A549 (cell line): ENCODE data around the gene CSRNP2. TPM values are rescaled to one million over a fixed set of nuclear protein-coding genes. Genes with fewer than 3 reads are reported as not detected.

ENCODE experiments used
- ATAC-seq, 2 experiments: fragments of 200-7000 bp in 1 of 2; fragments of >200 bp in 1 of 2; cut with Nextera tagmentation in 1 of 2; cut with Tn5 transposase in 1 of 2; 3 replicates each; pipeline versions ENCODE4 v1.8.0 to v1.9.1; 2018 to 2020; ENCODE audit warnings: mild to moderate bottlenecking in 1 of 2, moderate library complexity in 1 of 2
- CTCF ChIA-PET: fragments of 300-600 bp; sonication (Branson Sonifier 250); formaldehyde crosslinking; extraction: SDS; loops from one replicate; lab custom pipeline; 2021; ENCODE audit warnings: antibody characterized with exemption, inconsistent platforms; lab: Yijun Ruan, JAX
- POLR2A ChIA-PET: fragments of 350-600 bp; formaldehyde crosslinking; extraction: SDS; loops from one replicate; lab custom pipeline; 2021; ENCODE audit warnings: antibody characterized with exemption, inconsistent platforms; lab: Yijun Ruan, JAX
- DNase-seq, 2 experiments: peaks; one replicate each; pipeline versions ENCODE4 v3.0.0 to v3.0.0-alpha.2; 2011 to 2016; ENCODE audit warnings: low read depth in 1 of 2, low spot score in 1 of 2
- FAIRE-seq: peaks from 2 replicates; lab custom pipeline; 2011; peaks lifted over from hg19 to GRCh38; lab: Jason Lieb, UNC
- H3K27ac ChIP-seq, 2 experiments: fragments of >200 bp; sonication (Bioruptor Twin); formaldehyde crosslinking; 3 replicates each; pipeline ENCODE4 v1.5.1; 2016 to 2017
- H3K4me1 ChIP-seq: fragments of >200 bp; sonication (Bioruptor Twin); formaldehyde crosslinking; 3 replicates; pipeline ENCODE4 v1.6.1; 2016
- H3K4me2 ChIP-seq: fragments of >200 bp; sonication (Bioruptor Twin); formaldehyde crosslinking; 3 replicates; pipeline ENCODE4 v1.6.1; 2016
- H3K4me3 ChIP-seq: fragments of >200 bp; sonication (Bioruptor Twin); formaldehyde crosslinking; 3 replicates; pipeline ENCODE4 v1.5.1; 2016
- H3K9me3 ChIP-seq: fragments of >200 bp; sonication (Bioruptor Twin); formaldehyde crosslinking; 3 replicates; pipeline ENCODE4 v1.6.1; 2016
- CEBPB ChIP-seq, 2 experiments: fragments of >200 bp in 1 of 2; sonication (Bioruptor Twin) in 1 of 2; formaldehyde crosslinking in 1 of 2; IDR thresholded peaks; 2 replicates each; pipeline ENCODE4 v1.6.1; 2012 to 2016
- CTCF ChIP-seq: fragments of >200 bp; sonication (Bioruptor Twin); formaldehyde crosslinking; IDR thresholded peaks from 3 replicates; pipeline ENCODE4 v1.5.1; 2016
- EHF ChIP-seq: fragments of 250-450 bp; sonication (Bioruptor Pico); IDR thresholded peaks from 2 replicates; pipeline ENCODE4 v1.5.0; 2020; ENCODE audit warnings: mild to moderate bottlenecking
- FOSL2 ChIP-seq, 2 experiments: fragments of 450-650 bp in 1 of 2; fragments of >200 bp in 1 of 2; sonication (Bioruptor Twin) in 1 of 2; formaldehyde crosslinking; IDR thresholded peaks; 2 replicates each; pipeline versions ENCODE4 v1.5.0 to v1.6.1; 2016 to 2020; ENCODE audit warnings: mild to moderate bottlenecking in 1 of 2, moderate library complexity in 1 of 2
- GATA3 ChIP-seq: IDR thresholded peaks from 2 replicates; pipeline ENCODE4 v1.6.1; 2012; ENCODE audit warnings: borderline replicate concordance
- HDAC2 ChIP-seq: fragments of 200-600 bp; sonication (generic); IDR thresholded peaks from 2 replicates; pipeline ENCODE4 v1.6.1; 2016
- HES2 ChIP-seq: fragments of >200 bp; sonication (Bioruptor Twin); formaldehyde crosslinking; IDR thresholded peaks from 2 replicates; pipeline ENCODE4 v1.6.1; 2016
- HMGXB4 ChIP-seq: fragments of 250-450 bp; sonication (Bioruptor Pico); IDR thresholded peaks from 2 replicates; pipeline ENCODE4 v1.5.0; 2021; ENCODE audit warnings: mild to moderate bottlenecking, moderate library complexity, borderline replicate concordance
- HOXB5 ChIP-seq: fragments of 250-450 bp; sonication (Bioruptor Pico); IDR thresholded peaks from 2 replicates; pipeline ENCODE4 v1.5.0; 2020; ENCODE audit warnings: mild to moderate bottlenecking, moderate library complexity
- MAZ ChIP-seq: fragments of 150-350 bp; IDR thresholded peaks from 2 replicates; pipeline ENCODE4 v1.6.1; 2014; ENCODE audit warnings: antibody characterized with exemption, low read depth, low read length, borderline replicate concordance
- NFE2L2 ChIP-seq: fragments of 150-350 bp; conservative IDR thresholded peaks from 2 replicates; pipeline ENCODE4 v1.6.1; 2014; ENCODE audit warnings: low read length
- NPAS2 ChIP-seq: fragments of 250-450 bp; sonication (Bioruptor Pico); IDR thresholded peaks from 2 replicates; pipeline ENCODE4 v1.8.0; 2022; ENCODE audit warnings: mild to moderate bottlenecking, moderate library complexity, borderline replicate concordance
- PHF8 ChIP-seq: fragments of 200-600 bp; sonication (generic); IDR thresholded peaks from 2 replicates; pipeline ENCODE4 v1.6.1; 2016; ENCODE audit warnings: low read depth, mild to moderate bottlenecking, antibody characterized with exemption, moderate library complexity, borderline replicate concordance
- POLR2A ChIP-seq: IDR thresholded peaks from 2 replicates; pipeline ENCODE4 v1.6.1; 2012; ENCODE audit warnings: mild to moderate bottlenecking, low read length
- RARB ChIP-seq: fragments of 250-450 bp; sonication (Bioruptor Pico); IDR thresholded peaks from 2 replicates; pipeline ENCODE4 v1.8.0; 2021; ENCODE audit warnings: mild to moderate bottlenecking, moderate library complexity
- SMC3 ChIP-seq: fragments of >200 bp; sonication (Bioruptor Twin); formaldehyde crosslinking; IDR thresholded peaks from 3 replicates; pipeline ENCODE4 v1.6.1; 2018; ENCODE audit warnings: inconsistent platforms
- SREBF2 ChIP-seq: fragments of 450-650 bp; IDR thresholded peaks from 2 replicates; pipeline ENCODE4 v1.6.1; 2014; ENCODE audit warnings: mild to moderate bottlenecking, moderate library complexity
- USF2 ChIP-seq: fragments of 450-650 bp; IDR thresholded peaks from 2 replicates; pipeline ENCODE4 v1.6.1; 2014; ENCODE audit warnings: antibody characterized with exemption
- ZNF302 ChIP-seq: fragments of 250-450 bp; sonication (Bioruptor Pico); IDR thresholded peaks from 2 replicates; pipeline ENCODE4 v1.9.0; 2021; ENCODE audit warnings: inconsistent platforms, mild to moderate bottlenecking, moderate library complexity
- WGBS: methylation state at CpG from one replicate; pipeline ENCODE4 v1.1.6; 2017; ENCODE audit errors: missing lambda C conversion rate; 5-methylcytosine and 5-hydroxymethylcytosine counted together
- polyA plus RNA-seq, 4 experiments: library from polyadenylated mRNA; depleted of rRNA in 3 of 4; stranded (reverse); fragments of >200 nt; fragmentation: RNase III in 1 of 4; extraction: RNeasy Plus Mini Kit Qiagen cat#74134 plus additional on column Dnase treatment in 1 of 4; gene quantifications; 2 replicates in 3 of 4; 3 replicates in 1 of 4; pipeline ENCODE4 v1.2.3, GENCODE V29; 2011 to 2017

The CSRNP2 gene
- polyA plus RNA-seq, 2 of the 4 experiments (the other 2 are of a cell fraction), result 11.1 to 20.3 TPM

- POLR2A ChIA-PET, result interaction anchor here (1.4 kb wide), 1 partner anchor 16 kb away, joined by 6 read pairs; the partner anchor contains the start of gene CSRNP2
- no peak for TF ChIP-seq USF2
- TF ChIP-seq HMGXB4 (CRISPR knock-in tag), result no peak
- no peak for TF ChIP-seq HDAC2
- no peak for TF ChIP-seq SREBF2
- no peak for TF ChIP-seq POLR2A
- TF ChIP-seq NPAS2 (CRISPR knock-in tag), result no peak
- no peak for TF ChIP-seq CTCF
- no peak for TF ChIP-seq HOXB5 (CRISPR knock-in tag)
- TF ChIP-seq SMC3, result no peak
- TF ChIP-seq EHF (CRISPR knock-in tag), result no peak
- no peak for TF ChIP-seq PHF8
- TF ChIP-seq HES2, result no peak
- no peak for TF ChIP-seq FOSL2 (IDR thresholded peaks at IDR 0.05)
- no peak for TF ChIP-seq FOSL2 (CRISPR knock-in tag; IDR thresholded peaks at IDR 0.05)
- TF ChIP-seq NFE2L2, result no peak
- TF ChIP-seq CEBPB (IDR thresholded peaks at IDR 0.05), result no peak
- TF ChIP-seq GATA3, result no peak
These were observed 16.2 kb downstream of the CSRNP2 start for GRCh38 chr12:51067229-51067628.

GRCh38 chr12:51065530-51065929 lies 17.9 kb downstream of the CSRNP2 start:
- Histone ChIP-seq H3K27ac (no peak overlapping the region), H3K4me2 (no peak overlapping the region), H3K9me3 (no peaks in the 10 kb centered on the region)
- WGBS, result 89% methylated on average over 5 of the region's 5 CpGs
- no peak for TF ChIP-seq GATA3
- no peak for TF ChIP-seq ZNF302
- no peak for TF ChIP-seq CEBPB (IDR thresholded peaks at IDR 0.05)
- no peak for TF ChIP-seq RARB (CRISPR knock-in tag)
- TF ChIP-seq MAZ, result no peak
- TF ChIP-seq, all 56 proteins: peak for 0
- H3K4me3 ChIP-seq, result no peak overlapping the region
- peaks cover 3% of the 10 kb centered on the region; the same call in 2 of the 3 replicates for H3K4me1 ChIP-seq
- FAIRE-seq (no peak), ATAC-seq (no peak), DNase-seq (no peak)
- ChIA-PET POLR2A (no interaction called here), CTCF (no interaction called here)

More at GRCh38 chr12:51067229-51067628, 16.2 kb downstream of the CSRNP2 start:
- peaks cover 3% of the 10 kb centered on the region; the same call in 2 of the 3 replicates for H3K4me1 ChIP-seq
- H3K27ac ChIP-seq, result no peak overlapping the region
- no peak for ATAC-seq
- no peak for DNase-seq
- H3K4me2 ChIP-seq, result no peak overlapping the region
- WGBS, result 88% methylated on average over 4 of the region's 4 CpGs
- no peaks in the 10 kb centered on the region for H3K9me3 ChIP-seq
- CTCF ChIA-PET, result no interaction called here
- FAIRE-seq, result no peak
- no peak overlapping the region for H3K4me3 ChIP-seq
